ENCODE results near the gene MYBPC3.

DNA sequence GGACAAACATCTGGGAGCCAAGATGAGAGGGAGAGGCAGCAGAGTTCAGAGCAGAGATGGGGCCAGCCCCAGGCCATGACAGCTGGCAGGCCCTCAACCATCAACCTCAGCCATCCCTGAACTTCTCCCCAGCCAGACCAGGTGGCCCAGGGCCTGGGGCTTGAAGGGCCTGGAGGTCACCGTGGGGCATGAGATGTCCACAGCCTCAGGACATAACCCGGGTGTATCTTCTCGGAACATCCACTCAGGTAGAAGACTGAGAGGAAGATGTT is 43.5 kb upstream of the MYBPC3 start:
- TF ChIP-seq, protein P1, sequence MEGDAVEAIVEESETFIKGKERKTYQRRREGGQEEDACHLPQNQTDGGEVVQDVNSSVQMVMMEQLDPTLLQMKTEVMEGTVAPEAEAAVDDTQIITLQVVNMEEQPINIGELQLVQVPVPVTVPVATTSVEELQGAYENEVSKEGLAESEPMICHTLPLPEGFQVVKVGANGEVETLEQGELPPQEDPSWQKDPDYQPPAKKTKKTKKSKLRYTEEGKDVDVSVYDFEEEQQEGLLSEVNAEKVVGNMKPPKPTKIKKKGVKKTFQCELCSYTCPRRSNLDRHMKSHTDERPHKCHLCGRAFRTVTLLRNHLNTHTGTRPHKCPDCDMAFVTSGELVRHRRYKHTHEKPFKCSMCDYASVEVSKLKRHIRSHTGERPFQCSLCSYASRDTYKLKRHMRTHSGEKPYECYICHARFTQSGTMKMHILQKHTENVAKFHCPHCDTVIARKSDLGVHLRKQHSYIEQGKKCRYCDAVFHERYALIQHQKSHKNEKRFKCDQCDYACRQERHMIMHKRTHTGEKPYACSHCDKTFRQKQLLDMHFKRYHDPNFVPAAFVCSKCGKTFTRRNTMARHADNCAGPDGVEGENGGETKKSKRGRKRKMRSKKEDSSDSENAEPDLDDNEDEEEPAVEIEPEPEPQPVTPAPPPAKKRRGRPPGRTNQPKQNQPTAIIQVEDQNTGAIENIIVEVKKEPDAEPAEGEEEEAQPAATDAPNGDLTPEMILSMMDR (IDR thresholded peaks at IDR 0.05) = no peak
- no peak for TF ChIP-seq CREB1 (CRISPR knock-in tag; IDR thresholded peaks at IDR 0.05)
- TF ChIP-seq ELF4 (CRISPR knock-in tag; IDR thresholded peaks at IDR 0.05; ENCODE audit: low read depth) = no peak
- TF ChIP-seq JUN (CRISPR knock-in tag; IDR thresholded peaks at IDR 0.05) = no peak
- no peak for TF ChIP-seq NR2C2 (CRISPR knock-in tag; IDR thresholded peaks at IDR 0.05)
- TF ChIP-seq ETV6 (CRISPR knock-in tag; IDR thresholded peaks at IDR 0.05) = no peak
- no peak for TF ChIP-seq ZNF416 (CRISPR knock-in tag; IDR thresholded peaks at IDR 0.05)
- TF ChIP-seq, protein P2, sequence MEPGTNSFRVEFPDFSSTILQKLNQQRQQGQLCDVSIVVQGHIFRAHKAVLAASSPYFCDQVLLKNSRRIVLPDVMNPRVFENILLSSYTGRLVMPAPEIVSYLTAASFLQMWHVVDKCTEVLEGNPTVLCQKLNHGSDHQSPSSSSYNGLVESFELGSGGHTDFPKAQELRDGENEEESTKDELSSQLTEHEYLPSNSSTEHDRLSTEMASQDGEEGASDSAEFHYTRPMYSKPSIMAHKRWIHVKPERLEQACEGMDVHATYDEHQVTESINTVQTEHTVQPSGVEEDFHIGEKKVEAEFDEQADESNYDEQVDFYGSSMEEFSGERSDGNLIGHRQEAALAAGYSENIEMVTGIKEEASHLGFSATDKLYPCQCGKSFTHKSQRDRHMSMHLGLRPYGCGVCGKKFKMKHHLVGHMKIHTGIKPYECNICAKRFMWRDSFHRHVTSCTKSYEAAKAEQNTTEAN (CRISPR knock-in tag; IDR thresholded peaks at IDR 0.05) = no peak
- TF ChIP-seq SMAD4 (CRISPR knock-in tag; IDR thresholded peaks at IDR 0.05) = no peak
- no peak for TF ChIP-seq GABPB1 (CRISPR knock-in tag; IDR thresholded peaks at IDR 0.05)
- TF ChIP-seq, protein P3, sequence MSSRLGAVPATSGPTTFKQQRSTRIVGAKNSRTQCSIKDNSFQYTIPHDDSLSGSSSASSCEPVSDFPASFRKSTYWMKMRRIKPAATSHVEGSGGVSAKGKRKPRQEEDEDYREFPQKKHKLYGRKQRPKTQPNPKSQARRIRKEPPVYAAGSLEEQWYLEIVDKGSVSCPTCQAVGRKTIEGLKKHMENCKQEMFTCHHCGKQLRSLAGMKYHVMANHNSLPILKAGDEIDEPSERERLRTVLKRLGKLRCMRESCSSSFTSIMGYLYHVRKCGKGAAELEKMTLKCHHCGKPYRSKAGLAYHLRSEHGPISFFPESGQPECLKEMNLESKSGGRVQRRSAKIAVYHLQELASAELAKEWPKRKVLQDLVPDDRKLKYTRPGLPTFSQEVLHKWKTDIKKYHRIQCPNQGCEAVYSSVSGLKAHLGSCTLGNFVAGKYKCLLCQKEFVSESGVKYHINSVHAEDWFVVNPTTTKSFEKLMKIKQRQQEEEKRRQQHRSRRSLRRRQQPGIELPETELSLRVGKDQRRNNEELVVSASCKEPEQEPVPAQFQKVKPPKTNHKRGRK (CRISPR knock-in tag; IDR thresholded peaks at IDR 0.05; ENCODE audit: borderline replicate concordance) = no peak
- TF ChIP-seq, protein P4, sequence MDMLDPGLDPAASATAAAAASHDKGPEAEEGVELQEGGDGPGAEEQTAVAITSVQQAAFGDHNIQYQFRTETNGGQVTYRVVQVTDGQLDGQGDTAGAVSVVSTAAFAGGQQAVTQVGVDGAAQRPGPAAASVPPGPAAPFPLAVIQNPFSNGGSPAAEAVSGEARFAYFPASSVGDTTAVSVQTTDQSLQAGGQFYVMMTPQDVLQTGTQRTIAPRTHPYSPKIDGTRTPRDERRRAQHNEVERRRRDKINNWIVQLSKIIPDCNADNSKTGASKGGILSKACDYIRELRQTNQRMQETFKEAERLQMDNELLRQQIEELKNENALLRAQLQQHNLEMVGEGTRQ (CRISPR knock-in tag; IDR thresholded peaks at IDR 0.05) = no peak
- TF ChIP-seq, protein P5, sequence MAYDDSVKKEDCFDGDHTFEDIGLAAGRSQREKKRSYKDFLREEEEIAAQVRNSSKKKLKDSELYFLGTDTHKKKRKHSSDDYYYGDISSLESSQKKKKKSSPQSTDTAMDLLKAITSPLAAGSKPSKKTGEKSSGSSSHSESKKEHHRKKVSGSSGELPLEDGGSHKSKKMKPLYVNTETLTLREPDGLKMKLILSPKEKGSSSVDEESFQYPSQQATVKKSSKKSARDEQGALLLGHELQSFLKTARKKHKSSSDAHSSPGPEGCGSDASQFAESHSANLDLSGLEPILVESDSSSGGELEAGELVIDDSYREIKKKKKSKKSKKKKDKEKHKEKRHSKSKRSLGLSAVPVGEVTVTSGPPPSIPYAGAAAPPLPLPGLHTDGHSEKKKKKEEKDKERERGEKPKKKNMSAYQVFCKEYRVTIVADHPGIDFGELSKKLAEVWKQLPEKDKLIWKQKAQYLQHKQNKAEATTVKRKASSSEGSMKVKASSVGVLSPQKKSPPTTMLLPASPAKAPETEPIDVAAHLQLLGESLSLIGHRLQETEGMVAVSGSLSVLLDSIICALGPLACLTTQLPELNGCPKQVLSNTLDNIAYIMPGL (CRISPR knock-in tag; IDR thresholded peaks at IDR 0.05) = no peak

Measured in WTC11 (cell line).